Astrocyte of the hippocampus (primary cell): ENCODE measurements around the gene DNAI1.

Experiments used
- DNase-seq: peaks from one replicate; pipeline ENCODE4 v3.0.0; 2011; ENCODE audit warnings: low read depth, low spot score

Gene DNAI1

GRCh38 chr9:34541540-34541939 lies 82.9 kb downstream of the DNAI1 start:
- DNase-seq, result no peak

GRCh38 chr9:34544035-34544434 lies 85.4 kb downstream of the DNAI1 start:
- DNase-seq, result no peak

- no peak for DNase-seq
These were observed 86.9 kb downstream of the DNAI1 start for GRCh38 chr9:34545497-34545896.

GRCh38 chr9:34546102-34546833 lies 87.7 kb downstream of the DNAI1 start:
- DNase-seq, result no peak

GRCh38 chr9:34546834-34547827 lies 88.5 kb downstream of the DNAI1 start:
- peak; percentile 90 for DNase-seq

- peak; percentile 81 for DNase-seq
These were observed 89.5 kb downstream of the DNAI1 start for GRCh38 chr9:34547960-34548611.

- no peak for DNase-seq
These were observed 90.8 kb downstream of the DNAI1 start for GRCh38 chr9:34549407-34549732.

GRCh38 chr9:34550016-34550680 lies 91.5 kb downstream of the DNAI1 start:
- DNase-seq, result no peak

GRCh38 chr9:34550681-34551270 lies 92.2 kb downstream of the DNAI1 start:
- no peak for DNase-seq

- no peak for DNase-seq
These were observed 93.4 kb downstream of the DNAI1 start for GRCh38 chr9:34551751-34552605.

GRCh38 chr9:34552606-34552981 lies 94.0 kb downstream of the DNAI1 start:
- DNase-seq, result no peak

- DNase-seq, result no peak
These were observed 94.4 kb downstream of the DNAI1 start for GRCh38 chr9:34552986-34553385.

- no peak for DNase-seq
These were observed 95.0 kb downstream of the DNAI1 start for GRCh38 chr9:34553511-34554021.

- no peak for DNase-seq
These were observed 95.8 kb downstream of the DNAI1 start for GRCh38 chr9:34554211-34555001.

GRCh38 chr9:34555002-34555348 lies 96.4 kb downstream of the DNAI1 start:
- DNase-seq, result peak; percentile 36

GRCh38 chr9:34555500-34555899 lies 96.9 kb downstream of the DNAI1 start:
- DNase-seq, result no peak

GRCh38 chr9:34555936-34556525 lies 97.4 kb downstream of the DNAI1 start:
- no peak for DNase-seq

- DNase-seq, result no peak
These were observed 98.3 kb downstream of the DNAI1 start for GRCh38 chr9:34556949-34557348.
